Stimulated activated CD8-positive, alpha-beta memory T cell treated with anti-CD3 and anti-CD28 coated beads, Interleukin-7, amount 100 ng/mL, for 48 hours (primary cell): Measurements from ENCODE around the gene CDH7.

Experiments used
- DNase-seq, 2 donors: peaks; one replicate each; pipeline ENCODE4 v3.0.0-alpha.2; 2020; ENCODE audit warnings: low read depth in 1 of 2; ENCODE audit errors: extremely low read depth in 1 of 2

Gene CDH7, protein sequence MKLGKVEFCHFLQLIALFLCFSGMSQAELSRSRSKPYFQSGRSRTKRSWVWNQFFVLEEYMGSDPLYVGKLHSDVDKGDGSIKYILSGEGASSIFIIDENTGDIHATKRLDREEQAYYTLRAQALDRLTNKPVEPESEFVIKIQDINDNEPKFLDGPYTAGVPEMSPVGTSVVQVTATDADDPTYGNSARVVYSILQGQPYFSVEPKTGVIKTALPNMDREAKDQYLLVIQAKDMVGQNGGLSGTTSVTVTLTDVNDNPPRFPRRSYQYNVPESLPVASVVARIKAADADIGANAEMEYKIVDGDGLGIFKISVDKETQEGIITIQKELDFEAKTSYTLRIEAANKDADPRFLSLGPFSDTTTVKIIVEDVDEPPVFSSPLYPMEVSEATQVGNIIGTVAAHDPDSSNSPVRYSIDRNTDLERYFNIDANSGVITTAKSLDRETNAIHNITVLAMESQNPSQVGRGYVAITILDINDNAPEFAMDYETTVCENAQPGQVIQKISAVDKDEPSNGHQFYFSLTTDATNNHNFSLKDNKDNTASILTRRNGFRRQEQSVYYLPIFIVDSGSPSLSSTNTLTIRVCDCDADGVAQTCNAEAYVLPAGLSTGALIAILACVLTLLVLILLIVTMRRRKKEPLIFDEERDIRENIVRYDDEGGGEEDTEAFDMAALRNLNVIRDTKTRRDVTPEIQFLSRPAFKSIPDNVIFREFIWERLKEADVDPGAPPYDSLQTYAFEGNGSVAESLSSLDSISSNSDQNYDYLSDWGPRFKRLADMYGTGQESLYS

DNA sequence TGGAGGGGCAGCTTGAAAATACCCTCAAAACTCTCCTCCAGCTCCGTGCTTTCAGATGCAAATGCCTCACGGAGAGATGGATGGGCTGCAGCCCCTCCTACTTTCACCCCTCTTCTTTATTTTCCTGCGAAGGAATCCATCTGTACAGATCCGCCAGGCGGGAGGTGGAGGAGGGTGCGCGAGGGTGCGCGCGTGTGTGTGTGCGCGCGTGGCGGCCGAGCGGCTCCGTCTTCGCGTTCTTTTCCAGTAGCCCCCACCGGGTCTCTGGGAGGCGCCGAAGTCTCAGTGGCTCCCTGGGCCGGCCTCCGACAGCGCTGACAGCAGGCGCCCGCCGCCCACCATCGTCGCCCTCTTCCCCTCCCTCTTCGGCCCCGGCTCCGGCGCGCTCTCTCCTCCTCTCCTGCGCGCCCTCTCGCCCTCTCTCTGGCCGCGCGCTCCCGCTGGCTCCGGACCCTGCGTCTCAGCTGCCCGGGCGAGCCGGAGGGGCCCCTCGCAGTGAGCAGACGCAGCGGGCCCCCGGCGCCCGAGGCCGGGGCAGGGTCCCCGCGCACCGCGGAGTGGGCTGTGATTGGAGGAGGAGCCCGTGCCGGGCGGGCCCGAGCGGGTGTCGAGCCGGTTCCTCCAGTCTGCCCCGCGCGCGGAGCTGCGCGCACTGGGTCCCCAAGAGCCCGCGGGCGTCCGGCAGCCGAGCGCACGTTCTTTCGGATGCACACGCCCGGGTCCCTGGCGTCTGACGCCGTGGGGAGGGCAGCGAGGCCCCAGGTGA, at the start of gene CDH7:
TSS of gene CDH7 (plus strand) at position 624 of the 766 bp plus-strand sequence. CDS start 11,831 bp downstream, outside the sequence.
- DNase-seq = no peak

DNA sequence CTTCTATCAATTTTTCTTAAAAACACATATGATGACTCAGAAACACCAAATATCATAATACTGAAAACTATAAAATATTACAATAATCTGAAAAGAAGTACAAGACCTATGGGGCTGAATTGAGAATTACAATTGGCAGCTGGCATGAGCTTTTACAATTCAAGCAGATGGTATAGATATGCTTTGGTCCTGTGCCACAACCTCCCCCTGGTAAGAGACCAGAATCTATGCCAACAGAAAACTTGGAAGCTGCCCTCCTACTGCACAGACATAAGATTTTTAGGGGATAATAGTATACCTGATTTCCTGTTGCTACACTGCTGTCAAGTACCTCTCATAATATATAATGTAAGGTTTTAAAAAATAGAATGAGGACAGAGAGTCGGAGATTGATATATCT, 46.8 kb upstream of the CDH7 start:
- no peak for DNase-seq

DNA sequence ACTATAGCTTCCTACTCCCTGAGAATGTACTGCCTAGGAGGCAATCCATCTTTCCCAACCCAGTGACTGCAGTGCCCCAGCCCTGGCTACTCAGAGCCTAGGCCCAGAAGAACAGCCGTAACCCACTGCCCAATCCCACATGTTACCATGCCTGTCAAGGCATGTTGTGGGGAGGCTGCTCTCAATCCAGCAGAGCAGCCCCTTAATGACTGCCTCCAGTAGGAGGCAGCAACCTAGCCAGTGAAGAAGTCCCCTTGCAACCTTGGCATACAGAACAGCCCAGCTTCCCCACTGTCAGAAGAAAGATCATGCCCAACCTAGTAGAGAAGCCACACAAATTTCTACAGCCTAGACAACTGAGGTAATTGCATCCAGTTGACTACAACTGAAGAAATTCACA, 44.2 kb upstream of the CDH7 start:
- DNase-seq = no peak

DNA sequence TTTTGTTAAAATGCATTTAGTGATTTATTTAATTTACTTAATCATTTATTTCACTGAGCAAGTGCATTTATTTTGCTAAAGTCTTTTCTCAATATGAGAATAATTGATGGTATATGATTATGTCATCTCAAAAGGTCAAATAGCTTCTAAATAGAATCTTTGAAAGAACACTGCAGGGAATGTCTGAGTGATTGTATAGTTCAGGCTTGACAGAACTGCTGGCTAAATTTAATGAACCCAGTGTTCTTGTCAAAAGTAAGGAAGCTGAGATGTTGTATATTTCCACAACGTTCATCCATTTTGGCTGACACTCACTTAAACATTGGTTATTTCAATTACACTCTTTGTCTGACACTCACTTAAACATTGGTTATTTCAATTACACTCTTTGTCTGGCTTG, 39.3 kb upstream of the CDH7 start:
- DNase-seq = no peak

DNA sequence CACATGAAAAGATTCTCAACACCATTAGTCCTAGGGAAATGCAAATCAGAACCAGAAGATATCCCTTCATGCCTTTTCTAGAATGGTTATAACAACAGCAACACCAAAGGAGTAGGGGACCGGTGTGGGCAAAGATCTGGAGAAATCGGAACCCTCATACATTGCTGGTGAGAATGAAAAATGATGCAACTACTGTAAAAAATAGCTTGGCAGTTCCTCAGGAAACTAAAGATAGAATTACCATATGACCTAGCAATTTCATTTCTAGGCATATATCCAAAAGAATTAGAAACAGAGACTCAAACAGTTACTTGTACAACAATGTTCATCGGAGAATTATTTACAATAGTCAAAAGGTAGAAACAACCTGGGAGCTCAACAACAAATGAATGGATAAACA, 29.2 kb upstream of the CDH7 start:
- no peak for DNase-seq

DNA sequence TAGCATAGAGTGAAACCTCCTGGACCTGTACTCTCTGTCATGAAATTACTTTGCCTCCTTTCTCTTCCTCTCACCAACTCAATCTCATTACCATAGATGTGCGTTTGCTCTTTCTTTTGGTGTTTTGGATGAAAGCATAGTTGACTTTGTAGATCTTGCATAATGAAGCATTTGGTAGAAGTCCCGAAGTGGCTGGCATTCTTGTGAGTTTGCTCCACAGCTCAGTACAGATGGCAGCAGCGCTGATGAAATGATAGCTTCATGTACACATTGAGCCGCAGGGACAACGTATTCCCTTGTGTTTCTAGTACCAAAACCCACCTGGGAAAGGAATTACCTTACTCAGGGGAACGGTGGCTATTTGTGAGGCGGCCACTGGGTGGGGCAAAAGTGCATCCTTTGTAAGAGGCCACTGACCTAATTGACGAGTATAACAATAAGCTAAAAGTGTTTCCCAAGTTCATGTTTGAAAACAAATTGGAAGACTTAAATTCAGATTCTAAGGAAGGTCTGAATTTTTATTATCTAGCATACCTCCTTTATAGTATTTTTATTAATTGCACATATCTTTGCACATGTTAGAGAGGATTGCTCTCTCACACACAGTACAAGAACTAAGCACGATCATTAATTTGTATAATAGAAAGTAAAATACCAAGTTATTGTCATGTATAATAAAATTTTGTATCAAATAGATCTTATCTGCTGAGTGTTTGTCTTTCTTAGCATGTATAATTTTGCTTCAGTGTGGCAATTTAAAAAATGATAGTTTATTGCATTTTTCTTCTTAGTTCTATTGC, 25.4 kb upstream of the CDH7 start:
- DNase-seq = no peak

DNA sequence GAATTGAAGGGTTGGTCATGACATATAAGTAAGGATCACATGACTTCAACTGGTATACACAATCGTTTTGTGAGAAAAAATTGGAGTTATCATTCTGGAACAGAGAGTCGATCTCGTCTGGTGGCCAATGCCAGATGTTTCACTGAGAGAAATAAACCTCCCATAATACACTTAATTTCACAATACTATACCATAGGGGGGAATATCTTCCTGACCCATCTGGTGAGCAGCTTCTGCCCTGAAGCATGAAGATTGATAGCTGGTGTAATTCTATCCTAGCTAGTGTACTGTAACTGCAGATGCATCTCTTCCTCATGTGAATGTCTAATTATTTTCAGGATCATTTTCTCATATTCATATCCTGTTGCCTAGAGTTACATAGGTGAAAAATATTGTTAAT, 15.7 kb upstream of the CDH7 start:
- DNase-seq = no peak

DNA sequence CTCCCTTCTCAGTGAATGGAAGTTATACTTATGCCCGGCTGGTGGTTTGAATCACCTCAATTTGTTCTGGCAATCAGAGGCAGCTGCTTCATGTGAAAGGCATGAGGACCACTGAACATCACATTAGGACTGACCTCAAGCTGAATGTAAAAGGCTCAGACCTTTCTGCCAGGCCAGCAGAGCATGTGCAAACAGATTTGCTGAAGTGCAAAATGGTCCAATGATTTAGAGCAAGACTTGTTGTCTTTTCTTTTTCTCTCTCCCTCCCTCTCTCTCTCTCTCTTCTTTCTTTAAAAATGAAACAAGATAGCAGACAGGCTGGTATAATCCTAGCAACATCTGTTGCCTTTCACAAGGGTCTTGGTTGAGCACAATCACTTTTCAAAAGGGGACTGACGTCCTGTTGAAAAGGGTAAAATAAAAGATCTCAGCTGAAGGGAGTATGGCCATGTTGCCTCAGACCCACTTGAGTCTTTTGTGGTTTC, 13.3 kb upstream of the CDH7 start:
- no peak for DNase-seq

DNA sequence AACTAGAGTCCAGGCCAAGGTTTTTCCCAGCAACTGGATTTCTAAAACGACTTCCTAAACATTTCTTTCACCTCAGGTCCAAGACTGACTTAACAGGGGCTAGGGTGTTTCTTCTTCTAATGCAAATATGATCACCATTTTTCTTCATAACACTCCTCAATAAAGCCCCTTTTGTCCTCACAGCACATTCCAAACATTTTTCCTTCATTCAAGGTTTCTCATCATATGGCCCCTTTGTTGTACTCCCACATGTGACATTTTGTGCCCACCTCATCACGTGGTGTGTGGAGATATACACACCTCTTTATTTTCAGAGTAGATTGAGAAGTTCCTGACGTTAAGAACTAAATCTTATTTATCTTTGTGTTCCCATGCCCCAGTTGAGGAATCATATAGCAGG, 3.9 kb upstream of the CDH7 start:
- no peak for DNase-seq

DNA sequence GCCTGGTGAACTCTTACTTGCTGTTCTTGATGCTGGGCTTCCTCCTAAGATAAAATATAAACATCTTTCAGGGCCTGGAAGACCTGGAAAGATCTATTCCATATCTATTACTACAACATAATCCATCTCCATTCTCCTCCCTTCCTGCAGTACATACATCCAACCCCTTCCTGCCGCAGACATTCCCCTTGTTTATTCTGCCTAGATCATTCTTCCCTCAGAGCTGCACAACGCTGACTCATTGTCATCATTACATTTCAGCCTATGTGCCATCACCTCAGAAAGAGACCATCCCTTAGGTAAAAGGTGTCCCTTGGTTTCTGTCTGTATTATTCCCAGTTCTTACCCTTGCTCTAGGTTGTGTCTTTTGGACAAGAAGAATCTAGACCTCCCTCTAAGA, 2.5 kb upstream of the CDH7 start:
- DNase-seq = no peak

DNA sequence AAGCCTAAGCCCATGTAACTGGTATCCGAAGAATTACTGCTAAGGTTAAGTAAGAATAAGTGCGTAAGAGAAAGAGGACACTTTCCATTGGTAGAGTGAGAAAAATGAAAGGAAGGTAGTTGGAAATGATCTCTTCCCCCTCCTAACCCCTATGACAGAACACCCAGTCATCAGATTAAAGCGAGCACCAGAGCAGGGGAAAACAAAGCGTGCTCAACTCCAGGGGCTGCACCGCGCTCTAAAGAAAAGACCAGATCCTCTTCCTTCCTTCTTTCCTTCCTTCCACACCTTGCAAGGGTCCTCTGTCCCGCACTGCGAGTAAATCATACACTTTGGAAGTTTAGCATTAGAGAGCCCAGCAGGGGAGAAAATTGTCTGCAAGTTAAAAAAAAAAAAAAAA, 971 bp upstream of the CDH7 start:
- DNase-seq = no peak

DNA sequence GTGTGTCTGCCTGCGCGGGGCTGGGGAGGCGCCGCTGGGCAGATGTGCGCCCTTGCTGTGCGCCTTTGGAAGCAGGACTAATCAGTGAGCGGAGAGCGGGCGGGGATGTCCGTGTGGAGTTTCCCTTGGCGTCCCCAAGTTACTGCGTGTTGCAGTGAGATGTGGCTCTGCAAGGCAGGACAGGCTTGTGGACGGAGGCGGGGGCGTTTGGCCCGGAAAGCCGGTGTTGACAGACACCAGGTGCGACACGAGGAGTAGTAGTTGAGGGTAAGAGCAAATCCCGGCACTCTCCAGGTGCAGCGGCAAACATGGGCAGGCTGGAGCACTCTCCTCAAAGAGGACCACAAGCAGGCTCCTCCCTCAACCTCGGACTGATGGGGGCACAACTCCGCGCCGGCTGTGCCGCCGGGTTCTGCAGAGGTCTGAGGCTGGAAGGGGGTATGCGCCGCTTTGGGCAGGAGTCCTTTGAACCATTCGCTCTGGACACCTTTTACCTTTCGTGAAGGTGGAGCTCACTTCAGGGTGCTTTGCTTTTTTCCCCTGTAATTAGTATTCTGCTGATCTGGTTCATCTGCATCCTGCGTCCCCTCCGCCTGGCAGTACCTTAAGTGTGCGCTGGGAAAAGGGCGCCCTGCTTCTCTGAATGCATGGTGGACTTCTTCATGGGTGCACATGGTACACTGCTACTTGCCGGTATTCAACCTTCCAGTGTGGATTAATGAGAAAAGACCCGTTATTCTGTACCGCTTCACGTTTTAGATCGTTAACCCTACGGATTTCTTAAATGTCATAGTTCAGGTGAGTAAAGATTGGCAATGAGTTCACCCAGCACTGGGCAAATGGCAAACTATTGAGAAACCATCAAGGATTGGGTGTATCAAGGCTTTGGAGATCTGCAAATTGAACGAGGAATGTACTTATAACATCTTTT, 608 bp downstream of the CDH7 start:
- no peak for DNase-seq

DNA sequence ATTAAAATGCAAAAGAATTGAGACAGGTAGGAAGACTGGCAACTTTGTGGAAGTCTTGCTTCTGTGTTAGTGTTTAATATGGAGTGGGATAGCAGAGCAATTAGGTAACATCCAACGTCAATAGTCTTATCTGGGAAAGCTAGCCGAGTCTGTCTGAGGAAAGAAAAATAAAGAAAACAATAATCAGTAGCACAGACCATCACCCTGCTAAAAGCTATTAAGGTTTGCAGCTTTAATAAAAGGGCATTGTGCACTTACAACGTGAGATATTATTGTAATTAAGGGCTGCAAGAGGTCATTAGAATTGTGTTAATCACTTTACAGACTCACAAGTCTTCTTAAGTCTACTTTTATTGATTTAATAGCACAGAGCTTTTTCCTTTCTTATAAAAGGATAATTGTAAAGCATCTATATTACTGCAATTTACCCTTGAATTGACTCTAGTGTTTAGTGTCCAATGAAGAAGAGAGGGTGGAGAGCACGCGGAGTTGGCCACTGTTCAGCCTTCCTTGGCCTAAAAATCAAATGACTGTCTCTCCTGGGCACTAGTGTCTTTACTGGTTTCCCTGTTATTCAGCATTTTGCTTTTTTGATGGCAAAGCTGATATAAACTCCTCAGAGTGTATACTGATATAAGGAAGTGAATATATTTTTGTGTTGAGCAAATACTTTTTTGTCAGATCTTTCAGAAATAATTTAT, 2.0 kb downstream of the CDH7 start:
- DNase-seq = no peak

DNA sequence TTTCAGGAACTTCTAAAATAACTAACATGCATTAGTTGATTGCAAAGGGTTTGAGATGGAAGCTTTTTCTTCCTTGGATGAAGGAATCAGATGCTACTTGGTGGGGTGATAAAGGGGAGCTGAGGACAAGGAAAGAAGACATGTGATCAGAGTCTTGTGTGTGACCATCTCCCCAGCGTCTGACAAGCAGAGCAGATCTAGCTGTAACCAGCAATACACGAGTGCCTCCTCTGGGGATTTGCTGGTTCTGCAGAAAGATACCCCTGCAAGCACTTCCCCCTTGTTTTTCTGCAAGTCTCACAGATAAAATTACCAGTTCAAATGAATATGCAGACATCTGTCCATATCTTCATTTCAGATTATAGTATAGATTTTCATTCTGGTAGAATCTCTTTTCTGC, 2.7 kb downstream of the CDH7 start:
- no peak for DNase-seq

DNA sequence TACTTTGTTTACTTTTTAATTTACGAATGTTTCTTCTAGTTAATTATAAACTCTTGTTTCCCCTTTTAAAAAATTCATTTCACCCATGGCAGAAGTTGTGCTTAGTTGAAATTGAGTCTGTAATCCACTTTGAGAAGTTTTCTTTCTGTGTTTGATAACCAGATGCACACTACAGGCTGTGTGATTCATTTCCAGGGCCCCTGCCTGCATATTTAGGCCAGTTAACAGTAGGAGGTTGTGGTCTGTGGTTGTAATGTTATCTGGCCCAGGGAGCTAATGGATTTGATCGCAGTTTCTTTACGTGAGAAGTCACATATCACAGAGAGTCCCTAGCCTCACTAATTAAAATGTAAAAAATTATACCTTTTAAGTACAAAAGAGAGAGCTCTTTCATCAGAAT, 3.3 kb downstream of the CDH7 start:
- no peak for DNase-seq

DNA sequence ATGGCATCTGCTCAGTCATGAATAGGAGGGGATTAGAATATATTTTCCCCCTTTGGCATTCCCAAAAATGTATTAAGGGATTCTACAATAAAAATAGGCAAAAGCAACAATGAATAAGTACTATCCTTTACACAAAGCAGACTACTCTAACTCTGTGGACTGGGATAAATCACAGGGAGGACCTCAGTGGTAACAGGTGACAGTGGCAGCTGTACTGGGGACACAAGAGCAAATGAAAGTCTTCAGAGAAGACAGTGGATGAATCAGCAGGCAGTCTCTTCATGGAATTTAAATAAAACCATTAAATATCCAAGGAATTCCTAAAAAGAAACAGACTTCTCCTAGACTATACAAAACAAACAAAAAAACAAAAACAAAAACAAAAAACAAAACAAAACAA, 4.8 kb downstream of the CDH7 start:
- no peak for DNase-seq

DNA sequence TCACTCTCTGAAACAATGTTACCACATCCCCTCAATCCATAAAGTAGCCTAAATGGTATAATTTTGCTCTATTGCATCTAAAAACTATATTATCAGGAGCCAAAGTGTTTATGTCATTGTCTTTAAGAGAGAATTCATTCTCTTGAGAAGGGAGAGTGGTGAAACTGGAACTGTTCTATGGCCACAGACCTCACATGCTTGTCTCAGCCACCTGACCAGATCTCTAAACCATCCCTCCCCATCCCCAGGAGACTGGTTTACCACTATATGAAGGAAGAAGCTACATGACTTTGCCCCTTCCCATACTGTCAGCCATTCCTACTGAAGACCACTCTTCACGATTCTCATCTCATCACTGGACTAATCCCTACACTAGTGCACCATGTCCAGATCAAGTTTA, 9.6 kb downstream of the CDH7 start:
- no peak for DNase-seq

DNA sequence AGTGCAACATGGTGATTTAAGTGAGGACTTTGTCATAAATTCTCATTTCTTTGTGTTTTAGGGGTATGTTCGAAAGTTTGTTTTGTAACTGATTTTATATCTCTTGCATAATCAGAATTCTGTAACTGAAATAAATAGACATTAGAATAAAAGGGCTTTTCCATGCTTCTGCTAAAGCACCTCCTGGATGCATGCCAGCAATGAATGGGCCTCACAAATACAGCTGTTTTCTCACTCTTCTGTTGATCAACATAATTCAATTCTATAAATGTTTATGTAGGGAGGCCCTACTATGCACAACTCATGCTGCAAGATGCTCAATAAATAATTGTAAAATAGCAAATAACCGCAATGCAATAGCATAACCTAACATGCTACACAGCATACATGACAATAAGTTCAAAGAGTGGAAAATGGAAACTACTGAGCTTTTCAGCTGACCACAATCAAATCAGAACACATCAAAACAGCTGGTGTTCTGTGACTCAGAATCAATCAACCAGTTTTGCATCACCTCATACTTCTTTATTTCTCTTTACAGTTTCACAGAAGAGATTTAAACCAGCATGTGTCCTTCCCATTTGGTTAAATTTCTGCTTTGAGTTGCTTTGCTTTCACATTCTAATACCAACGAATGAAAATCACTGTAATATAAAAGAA, 11.0 kb downstream of the CDH7 start:
- no peak for DNase-seq
